Osteocyte (in vitro differentiated cells): ENCODE results near the gene TEX14. TPM values are rescaled to one million over a fixed set of nuclear protein-coding genes. Genes with fewer than 3 reads are reported as not detected.

ENCODE experiments used
- DNase-seq: peaks from one replicate; pipeline ENCODE4 v3.0.0; 2021; ENCODE audit warnings: mixed read lengths; ENCODE audit not compliant: unreplicated experiment; ENCODE audit errors: extremely low spot score
- H3K27ac Mint-ChIP-seq: one replicate; pipeline ENCODE4 v1.8.0; 2021; ENCODE audit warnings: mild to moderate bottlenecking, mixed read lengths; ENCODE audit not compliant: unreplicated experiment
- H3K27me3 Mint-ChIP-seq: one replicate; pipeline ENCODE4 v1.8.0; 2021; ENCODE audit warnings: mixed read lengths; ENCODE audit not compliant: unreplicated experiment
- H3K36me3 Mint-ChIP-seq: one replicate; pipeline ENCODE4 v1.8.0; 2021; ENCODE audit warnings: mixed read lengths; ENCODE audit not compliant: unreplicated experiment
- H3K4me1 Mint-ChIP-seq: one replicate; pipeline ENCODE4 v1.8.0; 2021; ENCODE audit warnings: mixed read lengths; ENCODE audit not compliant: unreplicated experiment
- H3K4me3 Mint-ChIP-seq: one replicate; pipeline ENCODE4 v1.8.0; 2021; ENCODE audit warnings: mild to moderate bottlenecking, moderate library complexity, mixed read lengths; ENCODE audit not compliant: unreplicated experiment
- H3K9me3 Mint-ChIP-seq: one replicate; pipeline ENCODE4 v1.8.0; 2021; ENCODE audit warnings: mixed read lengths; ENCODE audit not compliant: unreplicated experiment
- CTCF ChIP-seq: fragments of 200-600 bp; sonication (generic); IDR thresholded peaks from 2 replicates; pipeline ENCODE4 v1.5.0; 2021; ENCODE audit warnings: antibody characterized with exemption, mild to moderate bottlenecking, moderate library complexity
- total RNA-seq: library from RNA; stranded (reverse); gene quantifications from 2 replicates; pipeline ENCODE4 v1.2.1, GENCODE V29; 2021

TEX14 gene
- total RNA-seq, 1 donor from 2014 or later, result 0.27 TPM

- DNase-seq, result no peak
- H3K27ac Mint-ChIP-seq, result no peak overlapping the region
- H3K27me3 Mint-ChIP-seq, result peaks cover 34% of the 10 kb centered on the region
- H3K4me1 Mint-ChIP-seq, result no peaks in the 10 kb centered on the region
- TF ChIP-seq CTCF, result no peak
- H3K9me3 Mint-ChIP-seq, result no peaks in the 10 kb centered on the region
- no peaks in the 10 kb centered on the region for H3K36me3 Mint-ChIP-seq
- no peak overlapping the region for H3K4me3 Mint-ChIP-seq
Measured at GRCh38 chr17:58568044-58568799, 123.6 kb downstream of the TEX14 start.

- Mint-ChIP-seq H3K27me3 (peaks cover 40% of the 10 kb centered on the region), H3K9me3 (no peaks in the 10 kb centered on the region), H3K36me3 (no peaks in the 10 kb centered on the region), H3K4me1 (no peaks in the 10 kb centered on the region), H3K4me3 (no peak overlapping the region), H3K27ac (no peak overlapping the region)
- no peak for TF ChIP-seq CTCF
- no peak for DNase-seq
Measured at GRCh38 chr17:58565389-58566311, 126.2 kb downstream of the TEX14 start.

GRCh38 chr17:58564971-58565370 is 126.9 kb downstream of the TEX14 start:
- Mint-ChIP-seq H3K27ac (no peak overlapping the region), H3K36me3 (no peaks in the 10 kb centered on the region), H3K4me1 (no peaks in the 10 kb centered on the region), H3K27me3 (peaks cover 42% of the 10 kb centered on the region), H3K9me3 (no peaks in the 10 kb centered on the region), H3K4me3 (no peak overlapping the region)
- no peak for DNase-seq
- TF ChIP-seq CTCF, result no peak

GRCh38 chr17:58564243-58564642 is 127.6 kb downstream of the TEX14 start:
- no peak for DNase-seq
- H3K36me3 Mint-ChIP-seq, result no peaks in the 10 kb centered on the region
- no peak overlapping the region for H3K27ac Mint-ChIP-seq
- no peak overlapping the region for H3K4me3 Mint-ChIP-seq
- H3K9me3 Mint-ChIP-seq, result no peaks in the 10 kb centered on the region
- TF ChIP-seq CTCF, result no peak
- H3K4me1 Mint-ChIP-seq, result no peaks in the 10 kb centered on the region
- H3K27me3 Mint-ChIP-seq, result peaks cover 43% of the 10 kb centered on the region

GRCh38 chr17:58560511-58560910 is 131.3 kb downstream of the TEX14 start:
- Mint-ChIP-seq H3K4me1 (no peaks in the 10 kb centered on the region), H3K27me3 (peaks cover 31% of the 10 kb centered on the region), H3K36me3 (no peaks in the 10 kb centered on the region), H3K27ac (no peak overlapping the region), H3K4me3 (no peak overlapping the region), H3K9me3 (no peaks in the 10 kb centered on the region)
- no peak for DNase-seq
- TF ChIP-seq CTCF, result no peak
